Left hindlimb (tissue), 1 donor: ENCODE results near the gene PCSK2.

Source experiments
- DNase-seq: peaks from one replicate; pipeline ENCODE4 v3.0.0-alpha.2; 2018

The PCSK2 gene

GRCh38 chr20:17343091-17343490 lies 116.3 kb downstream of the PCSK2 start:
- no peak for DNase-seq

GRCh38 chr20:17343656-17344452 lies 117.0 kb downstream of the PCSK2 start:
- DNase-seq = no peak

GRCh38 chr20:17344790-17345189 lies 118.0 kb downstream of the PCSK2 start:
- no peak for DNase-seq

GRCh38 chr20:17345321-17345720 lies 118.5 kb downstream of the PCSK2 start:
- DNase-seq = no peak

- DNase-seq = no peak
Observed at GRCh38 chr20:17350321-17350720, 123.5 kb downstream of the PCSK2 start.

GRCh38 chr20:17357238-17357637 lies 130.4 kb downstream of the PCSK2 start:
- DNase-seq = no peak

- no peak for DNase-seq
Observed at GRCh38 chr20:17358854-17359253, 132.0 kb downstream of the PCSK2 start.

- DNase-seq = no peak
Observed at GRCh38 chr20:17364681-17365080, 137.8 kb downstream of the PCSK2 start.

GRCh38 chr20:17365831-17366230 lies 139.0 kb downstream of the PCSK2 start:
- DNase-seq = no peak

GRCh38 chr20:17369506-17369905 lies 142.7 kb downstream of the PCSK2 start:
- DNase-seq = no peak

GRCh38 chr20:17372806-17373440 lies 146.1 kb downstream of the PCSK2 start:
- DNase-seq = no peak

- DNase-seq = no peak
Observed at GRCh38 chr20:17374086-17374485, 147.2 kb downstream of the PCSK2 start.

GRCh38 chr20:17376031-17376430 lies 149.2 kb downstream of the PCSK2 start:
- no peak for DNase-seq

GRCh38 chr20:17377231-17377630 lies 150.4 kb downstream of the PCSK2 start:
- DNase-seq = no peak

- no peak for DNase-seq
Observed at GRCh38 chr20:17379651-17380050, 152.8 kb downstream of the PCSK2 start.

GRCh38 chr20:17380801-17381200 lies 154.0 kb downstream of the PCSK2 start:
- DNase-seq = no peak

- no peak for DNase-seq
Observed at GRCh38 chr20:17381724-17382123, 154.9 kb downstream of the PCSK2 start.

GRCh38 chr20:17385798-17386197 lies 159.0 kb downstream of the PCSK2 start:
- DNase-seq = no peak

- no peak for DNase-seq
Observed at GRCh38 chr20:17390655-17391054, 163.8 kb downstream of the PCSK2 start.

GRCh38 chr20:17391127-17391771 lies 164.4 kb downstream of the PCSK2 start:
- DNase-seq = no peak

- DNase-seq = no peak
Observed at GRCh38 chr20:17394411-17394810, 167.6 kb downstream of the PCSK2 start.

GRCh38 chr20:17395729-17396128 lies 168.9 kb downstream of the PCSK2 start:
- no peak for DNase-seq

GRCh38 chr20:17399303-17399985 lies 172.6 kb downstream of the PCSK2 start:
- DNase-seq = no peak
